ENCODE results near the gene SLC5A9. TPM values are rescaled to one million over a fixed set of nuclear protein-coding genes. Genes with fewer than 3 reads are reported as not detected.

SLC5A9 gene
- total RNA-seq, 3 donors from 2014 or later = 0.73 to 3.0 (median 2.4) TPM

DNA sequence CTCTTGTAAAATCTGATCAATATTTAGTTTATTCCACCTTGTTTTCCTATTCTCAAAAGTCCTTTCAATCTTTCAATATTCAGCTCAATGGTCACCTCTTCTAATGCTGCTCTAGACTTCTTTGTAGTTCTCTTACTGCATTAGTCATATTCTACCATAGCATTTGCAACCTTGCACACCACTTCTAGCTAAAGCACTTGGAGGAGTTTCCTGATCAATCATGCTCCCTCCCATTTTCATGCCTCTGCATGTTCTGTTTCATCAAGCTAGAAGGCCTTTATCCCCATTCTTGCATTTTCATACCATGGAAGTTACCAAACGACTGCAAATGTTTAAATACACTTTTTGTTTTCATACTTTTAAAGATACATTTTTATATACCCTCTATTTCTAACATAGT is 72.1 kb downstream of the SLC5A9 start:
- no peaks in the 10 kb centered on the region for H3K4me1 ChIP-seq (ENCODE audit: low read depth)
- no peak for ATAC-seq
- no peaks in the 10 kb centered on the region for H3K36me3 ChIP-seq (ENCODE audit: low read depth)
- H3K9me3 ChIP-seq = no peaks in the 10 kb centered on the region
- DNase-seq = no peak
- intact Hi-C loops (cut with DNase I, micrococcal nuclease) = no loop called here
- TF ChIP-seq, protein P1, sequence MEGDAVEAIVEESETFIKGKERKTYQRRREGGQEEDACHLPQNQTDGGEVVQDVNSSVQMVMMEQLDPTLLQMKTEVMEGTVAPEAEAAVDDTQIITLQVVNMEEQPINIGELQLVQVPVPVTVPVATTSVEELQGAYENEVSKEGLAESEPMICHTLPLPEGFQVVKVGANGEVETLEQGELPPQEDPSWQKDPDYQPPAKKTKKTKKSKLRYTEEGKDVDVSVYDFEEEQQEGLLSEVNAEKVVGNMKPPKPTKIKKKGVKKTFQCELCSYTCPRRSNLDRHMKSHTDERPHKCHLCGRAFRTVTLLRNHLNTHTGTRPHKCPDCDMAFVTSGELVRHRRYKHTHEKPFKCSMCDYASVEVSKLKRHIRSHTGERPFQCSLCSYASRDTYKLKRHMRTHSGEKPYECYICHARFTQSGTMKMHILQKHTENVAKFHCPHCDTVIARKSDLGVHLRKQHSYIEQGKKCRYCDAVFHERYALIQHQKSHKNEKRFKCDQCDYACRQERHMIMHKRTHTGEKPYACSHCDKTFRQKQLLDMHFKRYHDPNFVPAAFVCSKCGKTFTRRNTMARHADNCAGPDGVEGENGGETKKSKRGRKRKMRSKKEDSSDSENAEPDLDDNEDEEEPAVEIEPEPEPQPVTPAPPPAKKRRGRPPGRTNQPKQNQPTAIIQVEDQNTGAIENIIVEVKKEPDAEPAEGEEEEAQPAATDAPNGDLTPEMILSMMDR (IDR thresholded peaks at IDR 0.05) = no peak
- no peak overlapping the region for H3K4me3 ChIP-seq

Other genes with a start within 250 kb of the SLC5A9 start
- gene TRABD2B, start 225.3 kb upstream of the SLC5A9 start, total RNA-seq = 1 to 10 TPM in 2 of 3 donors, under 1 TPM in 1; 0.35 to 2.0 (median 2.0) TPM
- 10 to 100 TPM; 15.7 to 26.9 (median 15.8) TPM for gene SPATA6, start 249.5 kb downstream of the SLC5A9 start, total RNA-seq

Measured in mucosa of descending colon (tissue), 3 donors.